Astrocyte (in vitro differentiated cells and primary cell): Measurements from ENCODE around the gene TSR3. TPM values are rescaled to one million over a fixed set of nuclear protein-coding genes. Genes with fewer than 3 reads are reported as not detected.

ENCODE experiments used
- DNase-seq: peaks from one replicate; pipeline ENCODE4 v3.0.0-alpha.2; 2010; ENCODE audit warnings: low read depth
- FAIRE-seq: peaks from 2 replicates; lab custom pipeline; 2011; peaks lifted over from hg19 to GRCh38; lab: Jason Lieb, UNC
- H2AFZ ChIP-seq: 2 replicates; pipeline ENCODE4 v1.6.0; 2012; ENCODE audit warnings: low read depth, low read length, inconsistent platforms
- H3K27ac ChIP-seq: 2 replicates; pipeline ENCODE4 v1.5.1; 2011; ENCODE audit warnings: low read depth, low read length, inconsistent platforms
- H3K27me3 ChIP-seq: 2 replicates; pipeline ENCODE4 v1.6.0; 2011; ENCODE audit warnings: low read length, inconsistent platforms; ENCODE audit not compliant: insufficient read depth
- H3K36me3 ChIP-seq: 2 replicates; pipeline ENCODE4 v1.5.1; 2011; ENCODE audit warnings: low read length, inconsistent platforms; ENCODE audit not compliant: insufficient read depth
- H3K4me1 ChIP-seq: 2 replicates; pipeline ENCODE4 v1.5.1; 2011; ENCODE audit warnings: low read length, inconsistent platforms; ENCODE audit not compliant: insufficient read depth
- H3K4me2 ChIP-seq: 2 replicates; pipeline ENCODE4 v1.6.0; 2012; ENCODE audit warnings: low read length, inconsistent platforms
- H3K4me3 ChIP-seq: 2 replicates; pipeline ENCODE4 v1.5.1; 2011; ENCODE audit warnings: low read depth, mild to moderate bottlenecking, low read length, inconsistent platforms; ENCODE audit not compliant: insufficient read depth
- H3K79me2 ChIP-seq: 2 replicates; pipeline ENCODE4 v1.6.0; 2012; ENCODE audit warnings: mild to moderate bottlenecking, low read length, inconsistent platforms; ENCODE audit not compliant: insufficient read depth
- H3K9ac ChIP-seq: 2 replicates; pipeline ENCODE4 v1.6.0; 2012; ENCODE audit warnings: mild to moderate bottlenecking, low read length, inconsistent platforms
- H3K9me3 ChIP-seq: 2 replicates; pipeline ENCODE4 v1.5.1; 2012; ENCODE audit warnings: low read depth, mild to moderate bottlenecking, low read length, inconsistent platforms; ENCODE audit not compliant: insufficient read depth
- H4K20me1 ChIP-seq: 2 replicates; pipeline ENCODE4 v1.6.0; 2012; ENCODE audit warnings: low read length, inconsistent platforms; ENCODE audit not compliant: insufficient read depth
- H3K27ac Mint-ChIP-seq: one replicate; pipeline ENCODE4 v1.8.0; 2021; ENCODE audit warnings: mild to moderate bottlenecking, mixed read lengths; ENCODE audit not compliant: unreplicated experiment
- H3K27me3 Mint-ChIP-seq: one replicate; pipeline ENCODE4 v1.8.0; 2021; ENCODE audit warnings: low read depth, mixed read lengths; ENCODE audit not compliant: unreplicated experiment
- H3K36me3 Mint-ChIP-seq: one replicate; pipeline ENCODE4 v1.8.0; 2021; ENCODE audit warnings: low read depth, mixed read lengths; ENCODE audit not compliant: unreplicated experiment
- H3K4me1 Mint-ChIP-seq: one replicate; pipeline ENCODE4 v1.8.0; 2021; ENCODE audit warnings: low read depth, mixed read lengths; ENCODE audit not compliant: unreplicated experiment
- H3K4me3 Mint-ChIP-seq: one replicate; pipeline ENCODE4 v1.8.0; 2021; ENCODE audit warnings: mild to moderate bottlenecking, moderate library complexity, mixed read lengths; ENCODE audit not compliant: unreplicated experiment
- H3K9me3 Mint-ChIP-seq: one replicate; pipeline ENCODE4 v1.8.0; 2021; ENCODE audit warnings: mild to moderate bottlenecking, mixed read lengths; ENCODE audit not compliant: unreplicated experiment
- EZH2 ChIP-seq: IDR thresholded peaks from 2 replicates; pipeline ENCODE4 v1.6.1; 2012; ENCODE audit warnings: mild to moderate bottlenecking, low read length, inconsistent platforms; ENCODE audit not compliant: insufficient read depth
- total RNA-seq: library from RNA; stranded (reverse); gene quantifications from 2 replicates; pipeline ENCODE4 v1.2.1, GENCODE V29; 2021
- TF ChIP-seq, protein P1 (sequence below): IDR thresholded peaks from 2 replicates; pipeline ENCODE4 v1.5.1; 2011; ENCODE audit warnings: low read depth, mild to moderate bottlenecking, inconsistent platforms, low read length, moderate library complexity; ENCODE audit not compliant: insufficient read depth

The TSR3 gene
- total RNA-seq, 1 donor from 2014 or later: 63.3 TPM

DNA sequence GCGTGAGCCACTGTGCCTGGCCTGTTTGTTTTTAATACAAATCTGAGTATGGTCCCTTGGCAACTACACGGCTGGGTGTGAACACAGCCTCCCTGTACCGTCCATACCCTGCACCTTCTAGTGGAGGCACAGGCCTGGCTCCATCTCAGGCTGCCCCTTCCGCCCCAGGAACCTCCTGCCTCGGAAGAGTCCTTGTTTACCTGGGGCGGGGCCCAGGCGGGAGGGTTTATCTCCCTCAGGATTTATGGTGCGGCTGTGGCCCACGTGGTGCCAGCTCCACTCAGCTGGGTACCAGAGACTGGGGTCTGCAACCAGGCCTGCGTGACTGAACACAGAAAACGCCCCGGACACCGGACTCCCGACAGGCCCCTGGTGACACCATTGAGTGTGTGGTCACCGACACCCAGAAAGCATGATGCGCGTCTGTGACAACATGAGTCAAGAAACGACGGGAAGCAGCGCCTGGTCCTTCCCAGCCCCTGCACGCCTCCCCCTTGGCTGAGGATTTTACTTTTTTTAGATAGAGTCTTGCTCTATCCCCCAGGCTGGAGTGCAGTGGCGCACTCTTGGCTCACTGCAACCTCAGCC lies 43.9 kb upstream of the TSR3 start:
- no peaks in the 10 kb centered on the region for H3K4me1 ChIP-seq
- TF ChIP-seq EZH2: no peak
- TF ChIP-seq, protein P1, sequence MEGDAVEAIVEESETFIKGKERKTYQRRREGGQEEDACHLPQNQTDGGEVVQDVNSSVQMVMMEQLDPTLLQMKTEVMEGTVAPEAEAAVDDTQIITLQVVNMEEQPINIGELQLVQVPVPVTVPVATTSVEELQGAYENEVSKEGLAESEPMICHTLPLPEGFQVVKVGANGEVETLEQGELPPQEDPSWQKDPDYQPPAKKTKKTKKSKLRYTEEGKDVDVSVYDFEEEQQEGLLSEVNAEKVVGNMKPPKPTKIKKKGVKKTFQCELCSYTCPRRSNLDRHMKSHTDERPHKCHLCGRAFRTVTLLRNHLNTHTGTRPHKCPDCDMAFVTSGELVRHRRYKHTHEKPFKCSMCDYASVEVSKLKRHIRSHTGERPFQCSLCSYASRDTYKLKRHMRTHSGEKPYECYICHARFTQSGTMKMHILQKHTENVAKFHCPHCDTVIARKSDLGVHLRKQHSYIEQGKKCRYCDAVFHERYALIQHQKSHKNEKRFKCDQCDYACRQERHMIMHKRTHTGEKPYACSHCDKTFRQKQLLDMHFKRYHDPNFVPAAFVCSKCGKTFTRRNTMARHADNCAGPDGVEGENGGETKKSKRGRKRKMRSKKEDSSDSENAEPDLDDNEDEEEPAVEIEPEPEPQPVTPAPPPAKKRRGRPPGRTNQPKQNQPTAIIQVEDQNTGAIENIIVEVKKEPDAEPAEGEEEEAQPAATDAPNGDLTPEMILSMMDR: no peak
- no peak overlapping the region for H3K9ac ChIP-seq
- H3K27ac ChIP-seq: no peak overlapping the region
- Mint-ChIP-seq H3K27me3 (no peaks in the 10 kb centered on the region), H3K4me1 (no peaks in the 10 kb centered on the region), H3K4me3 (no peak overlapping the region), H3K36me3 (peaks cover 21% of the 10 kb centered on the region), H3K27ac (no peak overlapping the region), H3K9me3 (no peaks in the 10 kb centered on the region)
- FAIRE-seq (no peak), DNase-seq (no peak)
- no peak overlapping the region for H2AFZ ChIP-seq
- H3K4me2 ChIP-seq: no peak overlapping the region
- H3K79me2 ChIP-seq: no peaks in the 10 kb centered on the region
- no peak overlapping the region for H3K4me3 ChIP-seq
- H3K9me3 ChIP-seq: no peaks in the 10 kb centered on the region
- no peaks in the 10 kb centered on the region for H3K36me3 ChIP-seq
- no peaks in the 10 kb centered on the region for H4K20me1 ChIP-seq
- no peaks in the 10 kb centered on the region for H3K27me3 ChIP-seq

DNA sequence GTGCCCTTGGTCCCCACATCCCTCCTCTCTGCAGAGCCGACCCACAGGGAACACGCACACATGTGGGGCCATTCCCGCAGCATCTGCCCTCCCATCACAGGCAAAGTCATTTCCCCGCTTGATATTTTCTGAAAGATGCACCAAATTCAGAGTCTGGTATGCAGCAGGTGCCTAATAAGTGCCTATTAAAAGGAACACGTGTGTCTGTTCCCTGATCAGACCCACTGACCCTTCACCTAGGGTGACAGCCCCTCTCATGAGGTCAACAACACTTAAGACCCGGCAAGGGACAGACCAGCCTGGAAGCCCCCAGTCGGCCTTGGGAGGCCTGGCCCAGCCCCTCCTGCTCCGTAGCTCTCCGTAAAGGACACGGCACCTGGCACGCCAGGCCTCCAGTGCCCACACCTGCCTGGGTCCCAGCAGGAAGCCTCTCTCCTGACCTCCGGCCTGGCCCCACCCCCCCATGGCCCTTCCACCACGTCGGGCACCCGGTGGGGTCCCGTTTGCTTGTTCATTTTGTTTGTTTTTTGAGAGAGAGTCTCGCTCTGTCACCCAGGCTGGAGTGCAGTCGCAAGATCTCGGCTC lies 42.8 kb upstream of the TSR3 start:
- Mint-ChIP-seq H3K27me3 (no peaks in the 10 kb centered on the region), H3K4me1 (no peaks in the 10 kb centered on the region), H3K27ac (no peak overlapping the region), H3K4me3 (no peak overlapping the region), H3K9me3 (no peaks in the 10 kb centered on the region), H3K36me3 (peaks cover 19% of the 10 kb centered on the region)
- H3K79me2 ChIP-seq: no peaks in the 10 kb centered on the region
- no peaks in the 10 kb centered on the region for H3K36me3 ChIP-seq
- H3K4me3 ChIP-seq: no peak overlapping the region
- H4K20me1 ChIP-seq: no peaks in the 10 kb centered on the region
- no peak for FAIRE-seq
- no peak overlapping the region for H2AFZ ChIP-seq
- no peak for DNase-seq
- no peaks in the 10 kb centered on the region for H3K4me1 ChIP-seq
- H3K27me3 ChIP-seq: no peaks in the 10 kb centered on the region
- no peak overlapping the region for H3K27ac ChIP-seq
- no peak overlapping the region for H3K4me2 ChIP-seq
- H3K9me3 ChIP-seq: no peaks in the 10 kb centered on the region
- no peak overlapping the region for H3K9ac ChIP-seq
- TF ChIP-seq EZH2: no peak
- TF ChIP-seq, protein P1: no peak

DNA sequence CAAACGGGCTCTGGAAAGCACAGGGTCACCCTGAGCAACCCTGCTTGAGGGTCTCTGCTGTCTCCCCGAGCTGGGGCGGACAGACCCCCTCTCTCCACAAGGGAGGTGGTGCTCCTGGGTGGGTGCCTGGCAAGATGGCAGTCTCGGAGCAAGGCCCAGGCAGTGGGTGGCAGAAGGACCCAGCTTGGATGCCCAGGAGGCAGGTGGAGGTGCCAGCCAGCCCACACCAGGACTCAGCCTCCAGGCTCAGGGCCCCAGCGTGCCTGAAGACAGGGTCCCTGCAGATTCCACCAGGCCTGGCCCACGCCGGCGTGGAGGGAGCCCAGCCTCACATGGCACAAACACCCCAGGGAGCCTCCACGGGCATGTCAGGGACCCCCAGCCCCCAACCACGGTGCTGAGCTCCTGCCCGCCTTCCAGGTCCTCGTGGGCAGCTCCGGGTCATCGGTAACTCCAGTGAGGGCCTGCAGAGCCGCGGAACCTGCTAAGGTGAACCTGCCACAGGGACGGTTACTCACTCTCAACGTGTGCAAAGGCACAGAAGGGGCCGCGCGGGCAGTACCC lies 42.0 kb upstream of the TSR3 start:
- no peak overlapping the region for H3K27ac Mint-ChIP-seq

More for the DNA sequence above, 42.0 kb upstream of the TSR3 start:
- no peaks in the 10 kb centered on the region for H3K9me3 Mint-ChIP-seq
- Histone ChIP-seq H3K27ac (no peak overlapping the region), H3K36me3 (no peaks in the 10 kb centered on the region), H3K9ac (no peak overlapping the region), H3K27me3 (no peaks in the 10 kb centered on the region), H3K4me3 (no peak overlapping the region), H3K9me3 (no peaks in the 10 kb centered on the region), H3K79me2 (no peaks in the 10 kb centered on the region), H3K4me1 (no peaks in the 10 kb centered on the region), H2AFZ (no peak overlapping the region), H4K20me1 (no peaks in the 10 kb centered on the region), H3K4me2 (no peak overlapping the region)
- peaks cover 19% of the 10 kb centered on the region for H3K36me3 Mint-ChIP-seq
- DNase-seq (no peak), FAIRE-seq (no peak)
- H3K27me3 Mint-ChIP-seq: no peaks in the 10 kb centered on the region
- no peaks in the 10 kb centered on the region for H3K4me1 Mint-ChIP-seq
- H3K4me3 Mint-ChIP-seq: no peak overlapping the region
- TF ChIP-seq, protein P1: no peak
- TF ChIP-seq EZH2: no peak
